GM13977 (cell line): Measurements from ENCODE around the gene NIPA2.
"Not testable (repeated sequence)": the region's sequence is repeated elsewhere in the genome, so short reads cannot be mapped to it uniquely, and the experiment has no call there.

ENCODE experiments used
- DNase-seq: peaks from one replicate; pipeline ENCODE4 v3.0.0; 2012; ENCODE audit warnings: low spot score
- CTCF ChIP-seq: IDR thresholded peaks from 2 replicates; pipeline ENCODE4 v1.5.1; 2012; ENCODE audit warnings: mild to moderate bottlenecking, control low read depth; ENCODE audit not compliant: insufficient read depth; ENCODE audit errors: extremely low read depth, missing control alignments
- in situ Hi-C: fragments of 300-500 bp; cut with MboI; formaldehyde crosslinking; loops from one replicate; pipeline ENCODE4 v1.12.0; 2022; ENCODE audit warnings: low sequenced_read_pairs, low pct_unique_long_range_greater_than_20kb, mixed read lengths, inconsistent platforms; ENCODE audit not compliant: unreplicated experiment

Gene NIPA2

GRCh38 chr15:22806156-22806555 lies 32.3 kb upstream of the NIPA2 start:
- TF ChIP-seq CTCF = no peak
- DNase-seq = no peak
- in situ Hi-C loops = no loop called here

- in situ Hi-C loops = no loop called here
- DNase-seq = no peak
- TF ChIP-seq CTCF = no peak
Measured at GRCh38 chr15:22806664-22807063, 31.8 kb upstream of the NIPA2 start.

GRCh38 chr15:22807831-22808230 lies 30.6 kb upstream of the NIPA2 start:
- DNase-seq, in situ Hi-C loops: not testable (repeated sequence)

GRCh38 chr15:22808240-22808639 lies 30.2 kb upstream of the NIPA2 start:
- no peak for TF ChIP-seq CTCF
- in situ Hi-C loops = no loop called here

GRCh38 chr15:22808761-22809280 lies 29.6 kb upstream of the NIPA2 start:
- no peak for TF ChIP-seq CTCF
- in situ Hi-C loops = no loop called here
- DNase-seq = no peak

More at GRCh38 chr15:22808240-22808639, 30.2 kb upstream of the NIPA2 start:
- DNase-seq = no peak

GRCh38 chr15:22810033-22810852 lies 28.2 kb upstream of the NIPA2 start:
- no peak for DNase-seq
- TF ChIP-seq CTCF = no peak
- in situ Hi-C loops = no loop called here

GRCh38 chr15:22810853-22811338 lies 27.6 kb upstream of the NIPA2 start:
- in situ Hi-C loops = no loop called here
- no peak for TF ChIP-seq CTCF
- DNase-seq = no peak
